BE2C (cell line): Measurements from ENCODE around the gene SLC5A11.
A peak's percentile ranks its signal among the peaks of the same experiment; 100 is the strongest.

Experiments
- DNase-seq: peaks from one replicate; pipeline ENCODE4 v3.0.0-alpha.2; 2020
- H3K27me3 ChIP-seq: fragments of 250-450 bp; sonication (Bioruptor Pico); 2 replicates; pipeline ENCODE4 v1.5.1; 2020; ENCODE audit warnings: mild to moderate bottlenecking
- H3K36me3 ChIP-seq: fragments of 250-450 bp; sonication (Bioruptor Pico); 2 replicates; pipeline ENCODE4 v1.5.1; 2020; ENCODE audit warnings: mild to moderate bottlenecking
- H3K4me1 ChIP-seq: fragments of 250-450 bp; sonication (Bioruptor Pico); 2 replicates; pipeline ENCODE4 v1.5.1; 2020
- H3K4me3 ChIP-seq: 2 replicates; pipeline ENCODE4 v1.5.1; 2011; ENCODE audit warnings: low read depth, low read length
- H3K9me3 ChIP-seq: fragments of 250-450 bp; sonication (Bioruptor Pico); 2 replicates; pipeline ENCODE4 v1.5.1; 2020
- TF ChIP-seq, protein P1 (sequence below): IDR thresholded peaks from 2 replicates; pipeline ENCODE4 v1.5.1; 2012; ENCODE audit warnings: mild to moderate bottlenecking, low read depth, low read length

The SLC5A11 gene

GRCh38 chr16:24906199-24906808 lies 60.5 kb downstream of the SLC5A11 start:
- TF ChIP-seq, protein P1, sequence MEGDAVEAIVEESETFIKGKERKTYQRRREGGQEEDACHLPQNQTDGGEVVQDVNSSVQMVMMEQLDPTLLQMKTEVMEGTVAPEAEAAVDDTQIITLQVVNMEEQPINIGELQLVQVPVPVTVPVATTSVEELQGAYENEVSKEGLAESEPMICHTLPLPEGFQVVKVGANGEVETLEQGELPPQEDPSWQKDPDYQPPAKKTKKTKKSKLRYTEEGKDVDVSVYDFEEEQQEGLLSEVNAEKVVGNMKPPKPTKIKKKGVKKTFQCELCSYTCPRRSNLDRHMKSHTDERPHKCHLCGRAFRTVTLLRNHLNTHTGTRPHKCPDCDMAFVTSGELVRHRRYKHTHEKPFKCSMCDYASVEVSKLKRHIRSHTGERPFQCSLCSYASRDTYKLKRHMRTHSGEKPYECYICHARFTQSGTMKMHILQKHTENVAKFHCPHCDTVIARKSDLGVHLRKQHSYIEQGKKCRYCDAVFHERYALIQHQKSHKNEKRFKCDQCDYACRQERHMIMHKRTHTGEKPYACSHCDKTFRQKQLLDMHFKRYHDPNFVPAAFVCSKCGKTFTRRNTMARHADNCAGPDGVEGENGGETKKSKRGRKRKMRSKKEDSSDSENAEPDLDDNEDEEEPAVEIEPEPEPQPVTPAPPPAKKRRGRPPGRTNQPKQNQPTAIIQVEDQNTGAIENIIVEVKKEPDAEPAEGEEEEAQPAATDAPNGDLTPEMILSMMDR: peak; percentile 45
- DNase-seq: no peak

DNA sequence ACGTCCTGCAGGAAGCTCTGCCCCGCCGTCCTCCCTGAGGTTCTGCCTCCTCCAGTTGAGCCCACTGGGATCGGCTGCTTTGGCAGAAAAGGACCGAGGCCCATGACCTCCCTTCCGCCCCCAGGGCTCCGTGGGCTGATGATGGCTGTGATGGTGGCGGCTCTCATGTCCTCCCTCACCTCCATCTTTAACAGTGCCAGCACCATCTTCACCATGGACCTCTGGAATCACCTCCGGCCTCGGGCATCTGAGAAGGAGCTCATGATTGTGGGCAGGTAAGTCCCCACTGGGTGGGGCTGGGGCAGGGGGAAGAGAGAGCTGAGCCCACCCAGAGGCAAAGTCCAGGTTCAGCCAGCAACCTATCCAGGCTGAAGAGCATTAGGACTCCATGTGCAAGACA lies 61.1 kb downstream of the SLC5A11 start:
- TF ChIP-seq, protein P1: no peak
- H3K27me3 ChIP-seq: no peaks in the 10 kb centered on the region
- no peaks in the 10 kb centered on the region for H3K4me1 ChIP-seq
- no peaks in the 10 kb centered on the region for H3K9me3 ChIP-seq
- no peaks in the 10 kb centered on the region for H3K36me3 ChIP-seq
- H3K4me3 ChIP-seq: no peak overlapping the region
- no peak for DNase-seq

More at GRCh38 chr16:24906199-24906808, 60.5 kb downstream of the SLC5A11 start:
- H3K9me3 ChIP-seq: no peaks in the 10 kb centered on the region
- no peak overlapping the region for H3K4me3 ChIP-seq
- H3K36me3 ChIP-seq: no peaks in the 10 kb centered on the region
- no peaks in the 10 kb centered on the region for H3K4me1 ChIP-seq
- H3K27me3 ChIP-seq: no peaks in the 10 kb centered on the region

DNA sequence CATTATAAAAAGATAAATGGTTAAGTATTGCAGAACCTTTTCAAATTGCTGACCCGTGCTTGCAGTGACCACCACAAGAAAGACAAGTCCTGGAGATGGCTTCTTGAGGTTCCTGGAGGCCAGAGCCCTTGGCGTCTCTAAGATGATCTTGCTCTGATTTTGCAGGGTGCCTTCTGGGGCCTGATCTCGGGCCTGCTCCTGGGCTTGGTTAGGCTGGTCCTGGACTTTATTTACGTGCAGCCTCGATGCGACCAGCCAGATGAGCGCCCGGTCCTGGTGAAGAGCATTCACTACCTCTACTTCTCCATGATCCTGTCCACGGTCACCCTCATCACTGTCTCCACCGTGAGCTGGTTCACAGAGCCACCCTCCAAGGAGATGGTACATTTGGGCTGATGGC lies 63.0 kb downstream of the SLC5A11 start:
- DNase-seq: no peak
- Histone ChIP-seq H3K9me3 (no peaks in the 10 kb centered on the region), H3K36me3 (no peaks in the 10 kb centered on the region), H3K4me3 (no peak overlapping the region), H3K27me3 (no peaks in the 10 kb centered on the region), H3K4me1 (no peaks in the 10 kb centered on the region)
- TF ChIP-seq, protein P1: no peak

DNA sequence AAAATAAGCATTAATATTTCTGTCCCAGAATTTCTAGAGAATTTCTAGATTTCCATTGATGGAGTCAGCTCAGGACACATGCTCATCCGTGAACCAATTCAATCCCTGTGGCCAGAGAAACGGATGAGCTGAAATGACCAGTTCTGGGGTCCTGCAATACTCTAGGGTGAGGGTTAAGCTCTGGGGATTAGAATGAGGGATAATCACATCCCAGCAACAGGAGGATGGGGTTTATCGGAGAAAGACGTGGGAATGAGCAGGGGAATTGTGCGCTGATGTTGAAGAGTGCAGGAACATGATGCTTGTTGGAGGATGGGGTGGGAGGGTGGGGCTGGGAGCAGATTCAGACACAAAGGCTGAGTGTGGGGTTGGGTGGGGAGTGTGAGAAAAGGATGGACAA lies 64.1 kb downstream of the SLC5A11 start:
- Histone ChIP-seq H3K4me3 (no peak overlapping the region), H3K36me3 (no peaks in the 10 kb centered on the region), H3K4me1 (no peaks in the 10 kb centered on the region), H3K27me3 (no peaks in the 10 kb centered on the region), H3K9me3 (no peaks in the 10 kb centered on the region)
- no peak for DNase-seq
- TF ChIP-seq, protein P1: no peak

DNA sequence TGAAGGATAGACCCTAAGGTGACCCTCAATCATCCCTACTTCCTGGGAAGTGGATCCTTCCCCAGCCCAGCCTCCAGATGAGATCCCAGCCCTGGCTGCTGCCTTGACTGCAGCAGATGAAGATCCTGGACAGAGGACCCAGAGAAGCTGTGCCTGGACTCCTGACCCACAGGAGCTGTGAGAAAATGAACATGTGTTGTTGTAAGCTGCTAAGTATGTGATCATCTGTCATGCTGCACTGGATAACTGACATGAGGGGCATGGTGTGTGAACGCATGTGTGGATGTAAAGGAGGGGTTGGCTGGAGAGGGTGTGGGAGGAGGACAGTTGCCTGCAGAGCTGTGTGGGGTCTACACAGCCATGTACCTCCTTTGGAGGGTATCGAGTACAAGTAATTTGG lies 69.3 kb downstream of the SLC5A11 start:
- H3K9me3 ChIP-seq: no peaks in the 10 kb centered on the region
- no peak for DNase-seq
- no peaks in the 10 kb centered on the region for H3K27me3 ChIP-seq
- TF ChIP-seq, protein P1: no peak
- H3K4me1 ChIP-seq: no peaks in the 10 kb centered on the region
- no peak overlapping the region for H3K4me3 ChIP-seq
- peaks cover 6% of the 10 kb centered on the region for H3K36me3 ChIP-seq

DNA sequence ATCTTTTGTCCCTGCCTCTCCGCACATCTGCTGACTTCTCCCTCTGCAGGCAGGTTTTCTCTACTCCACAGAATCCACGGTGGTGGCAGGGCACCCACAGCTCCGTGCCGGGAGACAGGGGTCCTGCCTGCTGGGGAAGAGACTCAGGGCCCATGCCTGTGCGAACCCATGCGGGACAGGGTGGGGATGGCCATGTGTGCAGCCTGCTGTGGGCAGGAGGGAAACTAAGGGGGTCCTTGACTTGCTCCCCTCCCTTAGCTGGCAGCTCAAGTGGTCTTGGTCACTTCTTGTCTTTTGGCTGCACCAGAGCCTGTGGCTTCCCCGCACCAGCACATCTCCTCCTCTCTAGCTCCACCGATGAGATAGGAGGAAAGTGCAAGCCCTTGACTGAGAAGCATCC lies 69.8 kb downstream of the SLC5A11 start:
- DNase-seq: no peak
- Histone ChIP-seq H3K4me1 (no peaks in the 10 kb centered on the region), H3K27me3 (no peaks in the 10 kb centered on the region), H3K9me3 (no peaks in the 10 kb centered on the region), H3K36me3 (peaks cover 6% of the 10 kb centered on the region), H3K4me3 (no peak overlapping the region)
- TF ChIP-seq, protein P1: no peak
